ENCODE data around the gene ST3GAL3.

ST3GAL3 gene

DNA sequence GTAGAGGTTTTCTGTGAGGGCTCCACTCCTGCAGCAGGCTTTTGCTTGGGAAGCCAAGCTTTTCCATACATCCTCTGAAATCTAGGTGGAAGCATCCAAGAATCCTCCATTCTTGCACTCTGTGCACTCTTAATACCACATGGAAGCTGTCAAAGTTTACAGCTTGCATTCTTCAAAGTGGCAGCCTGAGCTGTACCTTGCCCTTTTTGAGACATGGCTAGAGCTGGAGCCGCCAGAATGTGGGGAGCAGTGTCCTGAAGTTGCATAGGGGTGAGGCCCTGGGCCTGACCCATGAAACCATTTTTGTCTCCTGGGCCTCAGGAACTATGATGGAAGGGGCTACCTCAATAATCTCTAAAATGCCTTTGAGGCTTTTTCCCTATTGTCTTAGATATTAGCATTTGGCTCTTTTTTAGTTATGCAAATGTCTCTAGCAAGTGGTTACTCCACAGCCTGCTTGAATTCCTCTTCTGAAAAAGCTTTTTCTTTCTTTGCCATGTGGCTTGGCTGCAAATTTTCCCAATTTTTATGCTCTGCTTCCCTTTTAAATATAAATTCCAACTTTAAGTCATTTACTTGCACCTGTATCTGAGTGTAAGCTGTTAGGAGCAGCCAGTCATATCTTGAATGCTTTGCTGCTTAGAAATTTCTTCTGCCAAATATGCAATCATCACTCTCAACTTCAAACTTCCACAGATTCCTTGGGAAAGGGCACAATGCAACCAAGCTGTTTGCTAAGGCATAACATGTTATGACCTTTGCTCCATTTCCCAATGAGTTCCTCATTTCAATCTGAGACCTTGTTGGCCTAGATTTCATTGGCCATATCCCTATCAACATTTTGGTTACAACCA is 134.2 kb downstream of the ST3GAL3 start:
- TF ChIP-seq CTCF (IDR thresholded peaks at IDR 0.05), result no peak
- no peaks in the 10 kb centered on the region for H3K27me3 ChIP-seq
- intact Hi-C loops (cut with DNase I; ENCODE audit: low total_unique reads), result no loop called here
- H3K27ac ChIP-seq, result no peak overlapping the region
- no peak overlapping the region for H3K4me3 ChIP-seq
- no peaks in the 10 kb centered on the region for H3K9me3 ChIP-seq
- peaks cover 6 to 32% (median 20%) of the 10 kb centered on the region in 3 donors for H3K36me3 ChIP-seq
- peaks cover 0 to 36% (median 21%) of the 10 kb centered on the region in 4 donors for H3K4me1 ChIP-seq
- DNase-seq, result no peak

GRCh38 chr1:43842175-43842498 is 134.8 kb downstream of the ST3GAL3 start:
- intact Hi-C loops (cut with DNase I; ENCODE audit: low total_unique reads), result no loop called here
- Histone ChIP-seq H3K36me3 (peaks cover 6 to 32% (median 20%) of the 10 kb centered on the region in 3 donors), H3K27me3 (no peaks in the 10 kb centered on the region), H3K4me3 (no peak overlapping the region), H3K9me3 (no peaks in the 10 kb centered on the region), H3K4me1 (peaks cover 0 to 30% (median 18%) of the 10 kb centered on the region in 4 donors), H3K27ac (no peak overlapping the region)
- no peak for DNase-seq
- TF ChIP-seq CTCF (IDR thresholded peaks at IDR 0.05), result no peak

DNA sequence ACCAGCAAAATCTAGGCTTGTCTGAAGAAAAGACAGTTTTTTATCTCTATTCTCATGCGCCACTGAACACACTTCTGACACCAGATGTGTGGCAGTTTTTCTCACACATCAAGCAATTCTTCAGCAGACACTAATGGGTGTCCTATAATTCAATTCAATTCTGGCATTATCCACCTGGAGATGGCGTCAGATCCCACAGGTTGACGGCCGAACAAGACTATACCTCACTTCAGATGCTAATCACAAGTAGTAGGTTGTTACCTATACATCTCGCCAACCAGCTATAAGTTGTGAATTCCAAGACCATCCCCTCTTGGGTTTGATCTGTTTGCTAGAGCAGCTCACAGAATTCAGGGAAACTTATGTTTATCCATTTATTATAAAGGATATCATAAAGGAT is 136.3 kb downstream of the ST3GAL3 start:
- TF ChIP-seq CTCF (IDR thresholded peaks at IDR 0.05), result no peak
- Histone ChIP-seq H3K27me3 (no peaks in the 10 kb centered on the region), H3K4me1 (peaks cover 0 to 15% (median 7%) of the 10 kb centered on the region in 4 donors), H3K27ac (no peak overlapping the region), H3K9me3 (no peaks in the 10 kb centered on the region), H3K4me3 (no peak overlapping the region), H3K36me3 (peaks cover 6 to 32% (median 20%) of the 10 kb centered on the region in 3 donors)
- DNase-seq, result no peak
- intact Hi-C loops (cut with DNase I; ENCODE audit: low total_unique reads), result no loop called here

- no peak for TF ChIP-seq CTCF (IDR thresholded peaks at IDR 0.05)
- Histone ChIP-seq H3K9me3 (no peaks in the 10 kb centered on the region), H3K36me3 (peaks cover 6 to 32% (median 20%) of the 10 kb centered on the region in 3 donors), H3K4me3 (no peak overlapping the region), H3K4me1 (peaks cover 0 to 11% (median 3%) of the 10 kb centered on the region in 4 donors), H3K27me3 (no peaks in the 10 kb centered on the region), H3K27ac (no peak overlapping the region)
- no peak for DNase-seq
- intact Hi-C loops (cut with DNase I; ENCODE audit: low total_unique reads), result no loop called here
These were observed 136.8 kb downstream of the ST3GAL3 start for GRCh38 chr1:43844114-43844513.

DNA sequence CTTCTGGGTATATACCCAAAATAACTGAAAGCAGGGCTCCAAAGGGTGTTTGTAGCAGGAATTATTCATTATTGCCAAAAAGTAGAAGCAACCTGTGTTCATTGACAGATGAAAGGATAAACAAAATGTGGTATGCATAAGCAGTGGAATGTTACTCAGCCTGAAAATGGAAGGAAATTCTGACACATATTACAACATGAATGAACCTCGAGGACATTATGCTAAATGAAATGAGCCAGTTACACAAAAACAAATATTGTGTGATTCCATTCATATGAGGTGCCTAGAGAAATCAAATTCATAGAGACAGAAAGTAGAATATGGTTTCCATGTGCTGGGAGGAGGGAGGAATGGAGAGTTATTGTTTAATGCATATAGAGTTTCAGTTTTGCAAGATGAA is 140.0 kb downstream of the ST3GAL3 start:
- no peaks in the 10 kb centered on the region for H3K9me3 ChIP-seq
- intact Hi-C loops (cut with DNase I; ENCODE audit: low total_unique reads), result no loop called here
- H3K27ac ChIP-seq, result no peak overlapping the region
- H3K27me3 ChIP-seq, result no peaks in the 10 kb centered on the region
- TF ChIP-seq CTCF (IDR thresholded peaks at IDR 0.05), result no peak
- no peaks in the 10 kb centered on the region for H3K4me1 ChIP-seq
- no peak overlapping the region for H3K4me3 ChIP-seq
- peaks cover 0 to 8% (median 7%) of the 10 kb centered on the region in 3 donors for H3K36me3 ChIP-seq
- no peak for DNase-seq

Data from tibial artery (tissue), 4 donors.